OCI-LY3 (cell line): ENCODE measurements around the gene VIL1.

Source experiments
- H2AFZ ChIP-seq: fragments of 200-600, 300-600 bp; shearing (Covaris generic); 2 replicates; pipeline ENCODE4 v1.6.0; 2014; ENCODE audit warnings: antibody characterized with exemption, low read depth, low read length
- H3K27ac ChIP-seq: fragments of 200-600, 300-600 bp; sonication (generic); 2 replicates; pipeline ENCODE4 v1.5.1; 2014; ENCODE audit warnings: mild to moderate bottlenecking, low read length, moderate library complexity, mixed read lengths
- H3K27me3 ChIP-seq: fragments of 200-600, 300-600 bp; sonication (generic); 2 replicates; pipeline ENCODE4 v1.6.1; 2014; ENCODE audit warnings: low read depth, low read length, mixed read lengths
- H3K36me3 ChIP-seq: fragments of 200-600, 300-600 bp; sonication (generic); replicated peaks from 2 replicates; pipeline ENCODE3; 2014; ENCODE audit warnings: low read depth, low read length, mixed read lengths
- H3K4me1 ChIP-seq: fragments of 300-600, 200-600 bp; sonication (generic); 2 replicates; pipeline ENCODE4 v1.6.1; 2014; ENCODE audit warnings: low read length, mixed read lengths
- H3K4me2 ChIP-seq: fragments of 200-600, 300-600 bp; sonication (generic); 2 replicates; pipeline ENCODE4 v1.6.1; 2014; ENCODE audit warnings: low read length, mixed read lengths
- H3K4me3 ChIP-seq: fragments of 300-600, 200-600 bp; sonication (generic); 2 replicates; pipeline ENCODE4 v1.5.1; 2014; ENCODE audit warnings: antibody characterized with exemption, mild to moderate bottlenecking, low read length, moderate library complexity
- H3K79me2 ChIP-seq: fragments of 300-600, 200-600 bp; shearing (Covaris generic); 2 replicates; pipeline ENCODE4 v1.6.1; 2014; ENCODE audit warnings: mild to moderate bottlenecking, low read length, mixed read lengths
- H3K9ac ChIP-seq: fragments of 300-600, 200-600 bp; shearing (Covaris generic); 2 replicates; pipeline ENCODE4 v1.6.0; 2014; ENCODE audit warnings: mild to moderate bottlenecking, low read length, moderate library complexity
- H3K9me3 ChIP-seq: fragments of 200-600, 300-600 bp; shearing (Covaris generic); 2 replicates; pipeline ENCODE4 v1.6.1; 2014; ENCODE audit warnings: low read length, mixed read lengths; ENCODE audit not compliant: insufficient read depth
- H4K20me1 ChIP-seq: fragments of 200-600, 300-600 bp; sonication (generic); 2 replicates; pipeline ENCODE4 v1.6.1; 2016; ENCODE audit warnings: low read length, mixed read lengths; ENCODE audit not compliant: insufficient read depth
- EZH2phosphoT487 ChIP-seq: fragments of 200-600 bp; shearing (Covaris generic); IDR thresholded peaks from 2 replicates; pipeline ENCODE4 v1.6.1; 2018; ENCODE audit warnings: antibody characterized with exemption, mixed run types, low read depth
- TF ChIP-seq, protein P1 (sequence below): fragments of 200-600, 300-600 bp; sonication (generic); IDR thresholded peaks from 2 replicates; pipeline ENCODE4 v1.5.1; 2014; ENCODE audit warnings: antibody characterized with exemption, low read length, low read depth

The VIL1 gene

GRCh38 chr2:218402911-218403411 lies 16.0 kb upstream of the VIL1 start:
- no peak for TF ChIP-seq EZH2phosphoT487
- TF ChIP-seq, protein P1, sequence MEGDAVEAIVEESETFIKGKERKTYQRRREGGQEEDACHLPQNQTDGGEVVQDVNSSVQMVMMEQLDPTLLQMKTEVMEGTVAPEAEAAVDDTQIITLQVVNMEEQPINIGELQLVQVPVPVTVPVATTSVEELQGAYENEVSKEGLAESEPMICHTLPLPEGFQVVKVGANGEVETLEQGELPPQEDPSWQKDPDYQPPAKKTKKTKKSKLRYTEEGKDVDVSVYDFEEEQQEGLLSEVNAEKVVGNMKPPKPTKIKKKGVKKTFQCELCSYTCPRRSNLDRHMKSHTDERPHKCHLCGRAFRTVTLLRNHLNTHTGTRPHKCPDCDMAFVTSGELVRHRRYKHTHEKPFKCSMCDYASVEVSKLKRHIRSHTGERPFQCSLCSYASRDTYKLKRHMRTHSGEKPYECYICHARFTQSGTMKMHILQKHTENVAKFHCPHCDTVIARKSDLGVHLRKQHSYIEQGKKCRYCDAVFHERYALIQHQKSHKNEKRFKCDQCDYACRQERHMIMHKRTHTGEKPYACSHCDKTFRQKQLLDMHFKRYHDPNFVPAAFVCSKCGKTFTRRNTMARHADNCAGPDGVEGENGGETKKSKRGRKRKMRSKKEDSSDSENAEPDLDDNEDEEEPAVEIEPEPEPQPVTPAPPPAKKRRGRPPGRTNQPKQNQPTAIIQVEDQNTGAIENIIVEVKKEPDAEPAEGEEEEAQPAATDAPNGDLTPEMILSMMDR = no peak
- H3K4me1 ChIP-seq = peaks cover 22% of the 10 kb centered on the region
- H3K36me3 ChIP-seq = no peaks in the 10 kb centered on the region
- no peak overlapping the region for H3K4me3 ChIP-seq
- no peak overlapping the region for H3K4me2 ChIP-seq
- H3K27me3 ChIP-seq = no peaks in the 10 kb centered on the region
- no peaks in the 10 kb centered on the region for H3K9me3 ChIP-seq
- no peak overlapping the region for H3K9ac ChIP-seq
- H3K79me2 ChIP-seq = peaks cover 16% of the 10 kb centered on the region
- H3K27ac ChIP-seq = no peak overlapping the region
- H2AFZ ChIP-seq = no peak overlapping the region
- H4K20me1 ChIP-seq = no peaks in the 10 kb centered on the region; the same call in 1 of the 2 replicates

DNA sequence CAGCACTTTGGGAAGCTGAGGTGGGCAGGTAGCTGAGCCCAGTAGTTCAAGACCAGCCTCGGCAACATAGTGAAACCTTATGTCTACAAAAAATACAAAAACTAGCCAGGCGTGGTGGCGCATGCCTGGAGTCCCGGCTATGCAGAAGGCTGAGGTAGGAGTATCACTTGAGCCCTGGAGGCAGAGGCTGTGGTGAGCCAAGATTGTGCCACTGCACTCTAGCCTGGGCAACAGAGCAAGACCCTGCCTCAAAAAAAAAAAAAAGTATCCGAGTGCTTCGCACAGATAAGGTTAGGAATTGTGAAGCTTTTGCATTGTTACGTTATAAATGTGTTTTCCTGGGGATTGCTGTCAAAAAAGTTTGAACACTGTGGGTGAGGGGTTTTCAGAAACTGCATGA lies 15.1 kb upstream of the VIL1 start:
- no peaks in the 10 kb centered on the region for H3K27me3 ChIP-seq
- TF ChIP-seq, protein P1 = no peak
- no peak for TF ChIP-seq EZH2phosphoT487
- H3K4me3 ChIP-seq = no peak overlapping the region
- no peaks in the 10 kb centered on the region for H3K36me3 ChIP-seq
- no peak overlapping the region for H3K27ac ChIP-seq
- H4K20me1 ChIP-seq = no peaks in the 10 kb centered on the region; the same call in 1 of the 2 replicates
- no peak overlapping the region for H3K4me2 ChIP-seq
- no peak overlapping the region for H3K9ac ChIP-seq
- peaks cover 16% of the 10 kb centered on the region for H3K79me2 ChIP-seq
- no peak overlapping the region for H2AFZ ChIP-seq
- H3K9me3 ChIP-seq = no peaks in the 10 kb centered on the region
- H3K4me1 ChIP-seq = peaks cover 22% of the 10 kb centered on the region

GRCh38 chr2:218404351-218405085 lies 14.4 kb upstream of the VIL1 start:
- TF ChIP-seq, protein P1 = no peak
- no peak for TF ChIP-seq EZH2phosphoT487
- Histone ChIP-seq H3K4me3 (no peak overlapping the region), H2AFZ (no peak overlapping the region), H3K4me1 (peaks cover 17% of the 10 kb centered on the region), H4K20me1 (no peaks in the 10 kb centered on the region; the same call in 1 of the 2 replicates), H3K9ac (no peak overlapping the region), H3K36me3 (no peaks in the 10 kb centered on the region), H3K4me2 (no peak overlapping the region), H3K79me2 (peaks cover 16% of the 10 kb centered on the region), H3K27me3 (no peaks in the 10 kb centered on the region), H3K27ac (no peak overlapping the region), H3K9me3 (no peaks in the 10 kb centered on the region)

- Histone ChIP-seq H4K20me1 (no peaks in the 10 kb centered on the region; the same call in 1 of the 2 replicates), H3K9me3 (no peaks in the 10 kb centered on the region), H3K4me3 (peak overlapping the region; percentile 92), H3K27me3 (no peaks in the 10 kb centered on the region), H3K79me2 (peaks cover 13% of the 10 kb centered on the region), H2AFZ (no peak overlapping the region), H3K4me1 (peaks cover 17% of the 10 kb centered on the region), H3K36me3 (no peaks in the 10 kb centered on the region), H3K4me2 (peak overlapping the region; percentile 98), H3K27ac (peak overlapping the region; percentile 62; the same call in 1 of the 2 replicates), H3K9ac (peak overlapping the region; percentile 70; the same call in 1 of the 2 replicates)
- TF ChIP-seq, protein P1 = no peak
- TF ChIP-seq EZH2phosphoT487 = no peak
These were observed 13.7 kb upstream of the VIL1 start for GRCh38 chr2:218405086-218405745.
